Neuronal stem cell (in vitro differentiated cells): ENCODE measurements around the gene PARP12. TPM values are rescaled to one million over a fixed set of nuclear protein-coding genes. Genes with fewer than 3 reads are reported as not detected.

Source experiments
- DNase-seq: peaks from one replicate; pipeline ENCODE4 v3.0.0-alpha.2; 2013; ENCODE audit warnings: low spot score
- H2AFZ ChIP-seq: one replicate; pipeline ENCODE4 v1.6.1; 2013; ENCODE audit warnings: mild to moderate bottlenecking, low read length, inconsistent platforms
- H2AK5ac ChIP-seq: 2 replicates; pipeline ENCODE4 v1.6.1; 2013; ENCODE audit warnings: low read depth, mild to moderate bottlenecking, inconsistent platforms, low read length, moderate library complexity, mixed read lengths
- H2BK120ac ChIP-seq: 2 replicates; pipeline ENCODE4 v1.6.1; 2013; ENCODE audit warnings: low read depth, mild to moderate bottlenecking, inconsistent platforms, low read length, moderate library complexity, mixed read lengths
- H2BK12ac ChIP-seq: one replicate; pipeline ENCODE4 v1.6.1; 2013; ENCODE audit warnings: low read length, inconsistent platforms
- H2BK15ac ChIP-seq: 2 replicates; pipeline ENCODE4 v1.6.1; 2013; ENCODE audit warnings: mild to moderate bottlenecking, low read length, inconsistent platforms, mixed read lengths
- H2BK5ac ChIP-seq: one replicate; pipeline ENCODE4 v1.6.1; 2013; ENCODE audit warnings: inconsistent platforms, mild to moderate bottlenecking, low read length, moderate library complexity
- H3K14ac ChIP-seq: one replicate; pipeline ENCODE4 v1.6.1; 2013; ENCODE audit warnings: low read length, inconsistent platforms
- H3K18ac ChIP-seq: 2 replicates; pipeline ENCODE4 v1.6.1; 2013; ENCODE audit warnings: low read length, inconsistent platforms
- H3K23ac ChIP-seq: 2 replicates; pipeline ENCODE4 v1.6.1; 2013; ENCODE audit warnings: low read depth, mild to moderate bottlenecking, mixed read lengths, low read length, inconsistent platforms; ENCODE audit not compliant: poor library complexity
- H3K27ac ChIP-seq: replicated peaks from 3 replicates; pipeline ENCODE4 v1.5.1; 2013; ENCODE audit warnings: low read length, inconsistent platforms
- H3K27me3 ChIP-seq, 3 experiments: 2 replicates each; pipeline ENCODE4 v1.6.1; 2013; ENCODE audit warnings: low read length in 3 of 3, mild to moderate bottlenecking in 2 of 3, inconsistent platforms in 1 of 3, low read depth in 1 of 3, mixed read lengths in 1 of 3, moderate library complexity in 1 of 3; ENCODE audit not compliant: control insufficient read depth in 3 of 3, insufficient read depth in 3 of 3
- H3K36me3 ChIP-seq, 2 donors: replicated peaks in 1 of 2; 2 replicates each; pipeline ENCODE4 v1.6.1; 2013; ENCODE audit warnings: low read length in 2 of 2; ENCODE audit not compliant: control insufficient read depth in 2 of 2, insufficient read depth in 2 of 2
- H3K4ac ChIP-seq: 2 replicates; pipeline ENCODE4 v1.6.1; 2013; ENCODE audit warnings: inconsistent platforms, mild to moderate bottlenecking, low read length, moderate library complexity
- H3K4me1 ChIP-seq, 2 donors: 1 replicate in 1 of 2; 2 replicates in 1 of 2; pipeline ENCODE4 v1.6.1; 2013; ENCODE audit warnings: low read length in 2 of 2, low read depth in 1 of 2; ENCODE audit not compliant: control insufficient read depth in 2 of 2, insufficient read depth in 1 of 2
- H3K4me2 ChIP-seq: one replicate; pipeline ENCODE4 v1.6.1; 2013; ENCODE audit warnings: mild to moderate bottlenecking, low read length, inconsistent platforms; ENCODE audit not compliant: insufficient read depth, poor library complexity, severe bottlenecking
- H3K4me3 ChIP-seq, 2 donors: 2 replicates each; pipeline ENCODE4 v1.5.1; 2013; ENCODE audit warnings: low read length in 2 of 2, mild to moderate bottlenecking in 2 of 2, inconsistent platforms in 1 of 2, moderate library complexity in 1 of 2
- H3K79me1 ChIP-seq: one replicate; pipeline ENCODE4 v1.6.1; 2013; ENCODE audit warnings: low read depth, mild to moderate bottlenecking, inconsistent platforms, low read length, moderate library complexity
- H3K9ac ChIP-seq: one replicate; pipeline ENCODE4 v1.6.1; 2013; ENCODE audit warnings: mild to moderate bottlenecking, low read depth, low read length, inconsistent platforms; ENCODE audit not compliant: poor library complexity
- H3K9me3 ChIP-seq, 2 donors: replicated peaks in 1 of 2; 2 replicates each; pipeline versions ENCODE3 to v1.6.1; 2013; ENCODE audit warnings: low read length in 2 of 2, mild to moderate bottlenecking in 2 of 2, inconsistent platforms in 1 of 2, low read depth in 1 of 2, mixed read lengths in 1 of 2, moderate library complexity in 1 of 2; ENCODE audit not compliant: control insufficient read depth in 2 of 2, insufficient read depth in 1 of 2
- H4K8ac ChIP-seq: one replicate; pipeline ENCODE4 v1.6.1; 2013; ENCODE audit warnings: low read depth, mild to moderate bottlenecking, inconsistent platforms, low read length, moderate library complexity
- H4K91ac ChIP-seq: one replicate; pipeline ENCODE4 v1.6.1; 2013; ENCODE audit warnings: low read length, low read depth, mild to moderate bottlenecking, inconsistent platforms; ENCODE audit not compliant: poor library complexity
- WGBS, 2 donors: extraction: QIAGEN DNeasy Blood & Tissue Kit; methylation state at CpG; one replicate each; pipeline ENCODE4 v1.1.7; 2013; ENCODE audit warnings: missing lambda C conversion rate in 2 of 2, mixed read lengths in 1 of 2; ENCODE audit not compliant: insufficient read length in 2 of 2, insufficient replicate concordance in 1 of 2; ENCODE audit errors: extremely low coverage in 2 of 2; 5-methylcytosine and 5-hydroxymethylcytosine counted together
- small RNA-seq: library from polyadenylated mRNA; stranded (forward); fragments of <200 nt; extraction: miRNeasy Mini kit (QIAGEN cat#:217004); gene quantifications from one replicate; pipeline ENCODE3, GENCODE V24; 2013; ENCODE audit not compliant: insufficient read depth

Gene PARP12

GRCh38 chr7:139976055-139976837 lies 86.5 kb downstream of the PARP12 start:
- H2BK5ac ChIP-seq: no peak overlapping the region
- no peak overlapping the region for H3K9ac ChIP-seq
- H4K8ac ChIP-seq: no peak overlapping the region
- no peak overlapping the region for H2AK5ac ChIP-seq
- H2BK15ac ChIP-seq: no peak overlapping the region
- H3K27ac ChIP-seq: no peak overlapping the region
- no peaks in the 10 kb centered on the region for H3K79me1 ChIP-seq
- H3K18ac ChIP-seq: no peak overlapping the region
- WGBS, 2 donors: no CpG with 5 or more reads among the region's 11 CpGs
- no peak overlapping the region for H3K4me2 ChIP-seq
- DNase-seq: no peak
- H3K4me3 ChIP-seq: no peak overlapping the region
- H2BK12ac ChIP-seq: no peak overlapping the region
- H3K4me1 ChIP-seq: peaks cover 0 to 18% of the 10 kb centered on the region in 2 donors
- H2AFZ ChIP-seq: no peak overlapping the region
- no peak overlapping the region for H4K91ac ChIP-seq
- H3K27me3 ChIP-seq: peaks cover 0 to 4% (median 0%) of the 10 kb centered on the region in 3 experiments
- no peaks in the 10 kb centered on the region for H3K9me3 ChIP-seq
- no peak overlapping the region for H3K4ac ChIP-seq
- no peak overlapping the region for H3K14ac ChIP-seq
- no peak overlapping the region for H3K23ac ChIP-seq
- no peaks in the 10 kb centered on the region for H3K36me3 ChIP-seq
- no peak overlapping the region for H2BK120ac ChIP-seq

GRCh38 chr7:139974179-139974811 lies 88.5 kb downstream of the PARP12 start:
- Histone ChIP-seq H3K27ac (no peak overlapping the region), H3K4ac (no peak overlapping the region), H2AK5ac (no peak overlapping the region), H3K27me3 (peaks cover 0 to 8% (median 0%) of the 10 kb centered on the region in 3 experiments), H2AFZ (no peak overlapping the region), H3K9ac (no peak overlapping the region), H2BK15ac (no peak overlapping the region), H3K18ac (no peak overlapping the region), H3K36me3 (no peaks in the 10 kb centered on the region), H2BK12ac (no peak overlapping the region), H3K9me3 (no peaks in the 10 kb centered on the region), H3K4me3 (no peak overlapping the region), H4K8ac (no peak overlapping the region), H3K79me1 (no peaks in the 10 kb centered on the region), H4K91ac (no peak overlapping the region), H2BK120ac (no peak overlapping the region), H3K14ac (no peak overlapping the region), H3K4me1 (peaks cover 0 to 21% of the 10 kb centered on the region in 2 donors), H3K23ac (no peak overlapping the region), H2BK5ac (no peak overlapping the region), H3K4me2 (no peak overlapping the region)
- WGBS, 2 donors: no CpG with 5 or more reads among the region's 13 CpGs
- DNase-seq: no peak

Small RNAs within 50 kb of the gene (small RNA-seq; reads per million reads assigned to genes)
- gene RF00019: not detected
